HCT116 (cell line): ENCODE data around the gene SLC35G4. TPM values are rescaled to one million over a fixed set of nuclear protein-coding genes. Genes with fewer than 3 reads are reported as not detected.

Experiments used
- ATAC-seq: fragments of 200-7000 bp; cut with Tn5 transposase; 2 replicates; pipeline ENCODE4 v1.9.1; 2020; ENCODE audit warnings: mild to moderate bottlenecking, moderate library complexity
- BruUV-seq: library from RNA; stranded (reverse); fragments of 400-500 nt; replicated peaks from 2 replicates; lab custom pipeline; 2021; lab: Mats Ljungman, UMichigan
- CTCF ChIA-PET: fragments of 300-600 bp; sonication (Branson Sonifier 250); formaldehyde crosslinking; loops from one replicate; lab custom pipeline; 2021; ENCODE audit warnings: antibody characterized with exemption; lab: Charles Lee
- POLR2A ChIA-PET: fragments of 300-600, 350-600 bp; sonication (Branson Sonifier 250); formaldehyde crosslinking; loops from one replicate; lab custom pipeline; 2021; ENCODE audit warnings: antibody characterized with exemption; lab: Charles Lee
- RAD21 ChIA-PET, 2 experiments: fragments of 300-600 bp; sonication (Branson Sonifier 250); formaldehyde crosslinking; loops; one replicate each; lab custom pipeline; 2023; ENCODE audit warnings: low total read pairs in 2 of 2; ENCODE audit not compliant: uncharacterized antibody in 2 of 2, unreplicated experiment in 2 of 2, low non-redundant PET in 1 of 2; lab: Charles Lee
- DNase-seq: peaks from one replicate; pipeline ENCODE4 v3.0.0-alpha.2; 2010; ENCODE audit warnings: low read depth, low spot score
- H2AFZ ChIP-seq: fragments of 200-600 bp; shearing (Covaris generic), sonication (generic); 2 replicates; pipeline ENCODE4 v1.6.1; 2017; ENCODE audit warnings: low read depth, mixed run types, mixed read lengths, antibody characterized with exemption, low read length; ENCODE audit not compliant: poor library complexity, severe bottlenecking
- H3K27ac ChIP-seq: 2 replicates; pipeline ENCODE4 v1.5.1; 2012; ENCODE audit warnings: low read depth, low read length
- H3K27me3 ChIP-seq: fragments of 200-600 bp; sonication (generic); 2 replicates; pipeline ENCODE4 v1.6.1; 2016; ENCODE audit warnings: mixed run types, low read length, mixed read lengths; ENCODE audit not compliant: insufficient read depth
- H3K36me3 ChIP-seq, 2 experiments: fragments of 200-500 bp in 1 of 2; fragments of 200-600 bp in 1 of 2; sonication (Bioruptor generic) in 1 of 2; sonication (generic) in 1 of 2; 2 replicates each; pipeline versions ENCODE4 v1.5.1 to v1.6.1; 2014 to 2016; ENCODE audit warnings: low read length in 2 of 2, inconsistent platforms in 1 of 2, mixed read lengths in 1 of 2, mixed run types in 1 of 2; ENCODE audit not compliant: insufficient read depth in 2 of 2, control insufficient read depth in 1 of 2
- H3K4me1 ChIP-seq, 2 experiments: fragments of 200-600 bp in 1 of 2; sonication (generic) in 1 of 2; 2 replicates each; pipeline versions ENCODE4 v1.5.1 to v1.6.1; 2012 to 2017; ENCODE audit warnings: low read length in 2 of 2, inconsistent platforms in 1 of 2, mild to moderate bottlenecking in 1 of 2, mixed read lengths in 1 of 2, mixed run types in 1 of 2, moderate library complexity in 1 of 2; ENCODE audit not compliant: insufficient read depth in 2 of 2, control insufficient read depth in 1 of 2
- H3K4me2 ChIP-seq: fragments of 200-600 bp; sonication (generic); 2 replicates; pipeline ENCODE4 v1.6.1; 2017; ENCODE audit warnings: mixed run types, low read length, mixed read lengths
- H3K4me3 ChIP-seq, 2 experiments: fragments of 200-600 bp in 1 of 2; sonication (generic) in 1 of 2; replicated peaks in 1 of 2; 2 replicates each; pipeline ENCODE4 v1.5.1; 2011 to 2016; ENCODE audit warnings: low read length in 2 of 2, control low read depth in 1 of 2, low read depth in 1 of 2, mild to moderate bottlenecking in 1 of 2, mixed read lengths in 1 of 2, mixed run types in 1 of 2
- H3K79me2 ChIP-seq: fragments of 200-600 bp; sonication (generic); 2 replicates; pipeline ENCODE4 v1.6.1; 2017; ENCODE audit warnings: mild to moderate bottlenecking, mixed run types, low read length, moderate library complexity, mixed read lengths; ENCODE audit not compliant: insufficient read depth
- H3K9ac ChIP-seq: fragments of 200-600 bp; sonication (generic); 2 replicates; pipeline ENCODE4 v1.6.1; 2016; ENCODE audit warnings: low read length, mixed read lengths
- H3K9me2 ChIP-seq: fragments of 200-600 bp; sonication (generic), shearing (Covaris generic); 2 replicates; pipeline ENCODE4 v1.6.1; 2017; ENCODE audit warnings: mixed run types, mild to moderate bottlenecking, moderate library complexity; ENCODE audit not compliant: insufficient read depth
- H3K9me3 ChIP-seq, 2 experiments: fragments of 200-500 bp in 1 of 2; fragments of 200-600 bp in 1 of 2; sonication (Bioruptor generic) in 1 of 2; sonication (generic) in 1 of 2; 2 replicates each; pipeline ENCODE4 v1.6.1; 2014 to 2017; ENCODE audit warnings: low read length in 2 of 2, mixed read lengths in 2 of 2, inconsistent platforms in 1 of 2, low read depth in 1 of 2, mild to moderate bottlenecking in 1 of 2, mixed run types in 1 of 2, moderate library complexity in 1 of 2; ENCODE audit not compliant: control insufficient read depth in 1 of 2, insufficient read depth in 1 of 2
- H4K20me1 ChIP-seq: fragments of 200-600 bp; sonication (generic), shearing (Covaris generic); 2 replicates; pipeline ENCODE4 v1.6.1; 2017; ENCODE audit warnings: mixed run types, mild to moderate bottlenecking, moderate library complexity; ENCODE audit not compliant: insufficient read depth
- CBX3 ChIP-seq: IDR thresholded peaks from 2 replicates; pipeline ENCODE4 v1.6.1; 2012; ENCODE audit warnings: low read depth
- FOSL1 ChIP-seq: IDR thresholded peaks from 2 replicates; pipeline ENCODE4 v1.6.1; 2012; ENCODE audit warnings: low read depth
- JUND ChIP-seq: IDR thresholded peaks from 2 replicates; pipeline ENCODE4 v1.6.1; 2012
- POLR2A ChIP-seq: IDR thresholded peaks from 2 replicates; pipeline ENCODE4 v1.7.0; 2011; ENCODE audit warnings: borderline replicate concordance; ENCODE audit not compliant: insufficient read depth, insufficient read length; ENCODE audit errors: extremely low read depth
- RAD21 ChIP-seq: IDR thresholded peaks from 2 replicates; pipeline ENCODE4 v1.6.1; 2012; ENCODE audit warnings: low read depth, mild to moderate bottlenecking
- TCF7L2 ChIP-seq: IDR thresholded peaks from 2 replicates; pipeline ENCODE4 v1.7.0; 2011; ENCODE audit warnings: borderline replicate concordance, inconsistent platforms; ENCODE audit not compliant: insufficient read depth, insufficient read length; ENCODE audit errors: extremely low read depth
- ZFX ChIP-seq: fragments of 450-650 bp; IDR thresholded peaks from 2 replicates; pipeline ENCODE4 v1.6.1; 2017
- ZNF274 ChIP-seq: fragments of 200-500 bp; sonication (Bioruptor generic); IDR thresholded peaks from 2 replicates; pipeline ENCODE4 v1.6.1; 2014; ENCODE audit warnings: mild to moderate bottlenecking, low read depth, low read length, inconsistent platforms
- intact Hi-C: fragments of 100-400 bp; cut with micrococcal nuclease; formaldehyde crosslinking; loops from 2 replicates; pipeline ENCODE4 v1.10.0; 2022
- total RNA-seq: library from RNA; stranded (reverse); gene quantifications from one replicate; pipeline ENCODE4 v1.2.1, GENCODE V29; 2021; ENCODE audit not compliant: unreplicated experiment
- TF ChIP-seq, protein P1 (sequence below): IDR thresholded peaks from 2 replicates; pipeline ENCODE4 v1.6.1; 2012
- TF ChIP-seq, protein P2 (sequence below): IDR thresholded peaks from 2 replicates; pipeline ENCODE4 v1.6.1; 2012

Gene SLC35G4
- total RNA-seq, 1 experiment from 2014 or later: not detected

DNA sequence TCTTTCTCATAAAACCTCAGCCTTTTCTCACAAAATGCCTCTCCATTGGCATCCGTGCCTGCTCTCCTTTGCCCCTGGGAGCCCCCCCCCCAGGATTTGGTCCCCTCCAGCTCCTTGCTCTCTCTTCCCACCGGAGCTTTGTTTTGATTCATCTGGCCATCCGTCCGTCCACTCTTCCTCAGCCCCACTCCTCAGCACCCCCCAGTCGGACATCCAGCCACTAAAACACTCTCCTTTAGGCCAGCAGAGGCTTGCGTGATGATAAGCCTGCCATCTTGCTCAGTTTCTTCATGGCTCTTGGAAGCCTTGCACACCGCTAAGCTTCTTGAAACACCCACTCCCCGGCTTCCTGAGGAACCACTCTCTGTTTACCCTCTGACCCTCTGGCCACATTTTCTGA lies 48.2 kb downstream of the SLC35G4 start:
- TF ChIP-seq TCF7L2 (no peak), ZNF274 (no peak), ZFX (no peak), FOSL1 (no peak), JUND (no peak), POLR2A (no peak), CBX3 (no peak)
- TF ChIP-seq, protein P1, sequence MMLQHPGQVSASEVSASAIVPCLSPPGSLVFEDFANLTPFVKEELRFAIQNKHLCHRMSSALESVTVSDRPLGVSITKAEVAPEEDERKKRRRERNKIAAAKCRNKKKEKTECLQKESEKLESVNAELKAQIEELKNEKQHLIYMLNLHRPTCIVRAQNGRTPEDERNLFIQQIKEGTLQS: no peak
- TF ChIP-seq, protein P2, sequence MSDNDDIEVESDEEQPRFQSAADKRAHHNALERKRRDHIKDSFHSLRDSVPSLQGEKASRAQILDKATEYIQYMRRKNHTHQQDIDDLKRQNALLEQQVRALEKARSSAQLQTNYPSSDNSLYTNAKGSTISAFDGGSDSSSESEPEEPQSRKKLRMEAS: no peak
- TF ChIP-seq, all 23 proteins: peak for 0
- no peaks in the 10 kb centered on the region for H4K20me1 ChIP-seq
- ChIA-PET RAD21 (no interaction called here), CTCF (interaction anchor here (0.6 to 3.8 kb wide), 3 partner anchors 71 to 190 kb away, joined by 3 to 65 read pairs (median 3); no protein-coding TSS in a partner anchor), POLR2A (no interaction called here)
- H3K9me3 ChIP-seq: no peaks in the 10 kb centered on the region
- no peak overlapping the region for H2AFZ ChIP-seq
- BruUV-seq: no TSS peak
- intact Hi-C loops: loop anchor here (5.0 to 10.0 kb wide), 2 partner anchors 377 to 580 kb away; no protein-coding TSS in a partner anchor
- peaks cover 17% of the 10 kb centered on the region; the same call in 1 of the 2 replicates for H3K27me3 ChIP-seq
- peaks cover 0 to 4% of the 10 kb centered on the region in 2 experiments; a peak in 2 of 4 replicates for H3K4me1 ChIP-seq
- H3K9ac ChIP-seq: no peak overlapping the region
- no peak overlapping the region for H3K4me2 ChIP-seq
- DNase-seq: no peak
- no peaks in the 10 kb centered on the region for H3K36me3 ChIP-seq
- ATAC-seq: no peak
- H3K9me2 ChIP-seq: no peaks in the 10 kb centered on the region
- H3K79me2 ChIP-seq: no peaks in the 10 kb centered on the region
- H3K4me3 ChIP-seq: no peak overlapping the region
- no peak overlapping the region for H3K27ac ChIP-seq

DNA sequence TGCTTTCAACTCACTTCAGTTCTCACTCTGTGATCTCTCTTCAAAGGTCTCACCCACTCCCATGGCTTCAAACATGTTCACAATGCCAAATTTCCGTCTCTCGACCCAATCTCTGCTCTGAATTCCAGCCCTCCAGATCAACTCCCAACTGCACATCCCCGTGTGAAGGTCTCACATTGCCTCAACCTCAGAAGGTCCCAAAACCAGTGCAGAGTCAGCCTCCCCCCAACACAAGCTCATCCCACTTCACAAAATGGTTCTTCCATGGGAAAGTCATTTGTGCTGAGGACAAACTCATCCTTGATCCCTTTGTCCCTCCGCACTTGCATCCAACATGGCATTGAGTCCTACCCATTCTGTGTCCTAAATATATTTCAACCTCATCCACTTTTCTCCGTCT lies 48.6 kb downstream of the SLC35G4 start:
- intact Hi-C loops: loop anchor here (5.0 to 10.0 kb wide), 2 partner anchors 377 to 579 kb away; no protein-coding TSS in a partner anchor
- no peaks in the 10 kb centered on the region for H3K9me2 ChIP-seq
- no peaks in the 10 kb centered on the region for H3K9me3 ChIP-seq
- H3K36me3 ChIP-seq: no peaks in the 10 kb centered on the region
- no peak overlapping the region for H2AFZ ChIP-seq
- H3K4me3 ChIP-seq: no peak overlapping the region
- BruUV-seq: no TSS peak
- peaks cover 21% of the 10 kb centered on the region; the same call in 1 of the 2 replicates for H3K27me3 ChIP-seq
- no peaks in the 10 kb centered on the region for H4K20me1 ChIP-seq
- TF ChIP-seq RAD21 (no peak), FOSL1 (no peak), ZNF274 (no peak)
- ChIA-PET RAD21 (no interaction called here), CTCF (interaction anchor here (0.6 to 3.8 kb wide), 2 partner anchors 70 to 189 kb away, joined by 3 to 65 read pairs; no protein-coding TSS in a partner anchor), POLR2A (no interaction called here)
- H3K4me1 ChIP-seq: peaks cover 0 to 4% of the 10 kb centered on the region in 2 experiments; a peak in 2 of 4 replicates
- no peak overlapping the region for H3K27ac ChIP-seq
- no peaks in the 10 kb centered on the region for H3K79me2 ChIP-seq
- H3K4me2 ChIP-seq: no peak overlapping the region
- no peak for DNase-seq
- ATAC-seq: no peak
- no peak overlapping the region for H3K9ac ChIP-seq
